Measurements from ENCODE around the gene CELSR1.

CELSR1 gene

GRCh38 chr22:46348099-46348695 lies 189.2 kb downstream of the CELSR1 start:
- Mint-ChIP-seq H3K27ac (no peak overlapping the region), H3K27me3 (no peaks in the 10 kb centered on the region), H3K9me3 (no peaks in the 10 kb centered on the region), H3K36me3 (ENCODE audit: insufficient read depth) (peaks cover 73% of the 10 kb centered on the region), H3K4me3 (no peak overlapping the region), H3K4me1 (ENCODE audit: low read depth in 2 of 2) (peaks cover 6 to 12% of the 10 kb centered on the region in 2 donors)
- no peak for ATAC-seq (replicated peaks)
- DNase-seq = no peak

DNA sequence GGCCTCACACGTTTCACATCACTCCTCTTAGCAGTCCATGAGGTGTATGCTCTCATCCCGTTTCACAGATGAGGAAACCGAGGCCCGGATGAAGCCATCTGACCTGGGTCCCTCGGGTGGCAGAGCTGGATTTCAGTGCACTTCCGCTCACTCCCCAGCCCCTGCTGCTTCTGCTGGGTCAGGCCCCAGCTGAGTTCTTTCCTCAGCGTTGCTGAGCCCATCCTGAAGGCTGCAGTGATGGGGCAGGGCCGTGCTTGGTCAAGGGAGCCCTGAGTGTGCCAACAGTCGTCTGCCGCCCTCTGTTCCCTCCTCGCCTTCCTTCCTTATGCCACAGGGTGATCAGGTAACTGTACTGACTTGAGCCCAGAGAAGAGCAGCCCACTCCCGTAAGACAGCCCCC lies 189.8 kb downstream of the CELSR1 start:
- Mint-ChIP-seq H3K9me3 (no peaks in the 10 kb centered on the region), H3K4me3 (no peak overlapping the region), H3K4me1 (ENCODE audit: low read depth in 2 of 2) (peaks cover 8 to 12% of the 10 kb centered on the region in 2 donors), H3K36me3 (ENCODE audit: insufficient read depth) (peaks cover 76% of the 10 kb centered on the region), H3K27me3 (no peaks in the 10 kb centered on the region), H3K27ac (no peak overlapping the region)
- ATAC-seq (replicated peaks) = no peak
- no peak for DNase-seq

DNA sequence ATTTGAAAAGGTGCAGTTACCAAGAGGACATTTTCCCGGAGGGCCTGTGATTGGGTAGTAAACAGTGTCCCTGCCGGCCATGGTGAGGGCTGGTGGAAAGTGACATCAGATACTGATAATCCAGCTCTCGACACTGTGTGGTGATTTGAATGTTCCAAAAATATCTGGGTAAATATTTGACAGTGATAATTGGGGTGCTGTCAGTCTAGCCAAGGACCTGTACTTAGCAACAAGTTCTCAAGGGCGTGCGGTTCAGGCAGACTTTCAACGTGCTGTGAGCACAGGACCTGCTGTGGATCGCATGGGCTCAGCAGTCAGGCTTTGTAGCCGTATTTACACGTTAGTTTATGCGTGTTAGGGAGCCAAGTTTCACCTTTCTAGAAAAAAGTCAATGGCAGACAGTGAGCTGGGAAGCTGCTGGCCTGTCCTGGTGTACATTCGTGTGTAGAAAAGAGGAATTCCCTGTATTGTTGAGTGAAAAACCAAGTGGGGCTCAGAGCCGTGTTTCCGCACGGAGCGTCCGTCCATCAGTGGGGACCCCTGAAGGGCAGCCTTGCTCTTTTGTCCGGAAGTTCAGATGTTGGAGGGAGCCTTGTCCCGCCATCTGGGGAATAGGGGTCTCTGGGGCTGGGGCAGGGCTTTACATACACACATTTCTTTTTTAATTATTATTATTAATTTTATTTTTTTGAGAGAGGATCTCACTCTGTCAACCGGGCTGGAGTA lies 190.6 kb downstream of the CELSR1 start:
- ATAC-seq (replicated peaks) (no peak), DNase-seq (no peak)
- H3K27me3 Mint-ChIP-seq = no peaks in the 10 kb centered on the region
- H3K4me1 Mint-ChIP-seq (ENCODE audit: low read depth in 2 of 2) = peaks cover 14 to 15% of the 10 kb centered on the region in 2 donors
- peaks cover 79% of the 10 kb centered on the region for H3K36me3 Mint-ChIP-seq (ENCODE audit: insufficient read depth)
- H3K27ac Mint-ChIP-seq = no peak overlapping the region
- H3K9me3 Mint-ChIP-seq = no peaks in the 10 kb centered on the region
- no peak overlapping the region for H3K4me3 Mint-ChIP-seq

DNA sequence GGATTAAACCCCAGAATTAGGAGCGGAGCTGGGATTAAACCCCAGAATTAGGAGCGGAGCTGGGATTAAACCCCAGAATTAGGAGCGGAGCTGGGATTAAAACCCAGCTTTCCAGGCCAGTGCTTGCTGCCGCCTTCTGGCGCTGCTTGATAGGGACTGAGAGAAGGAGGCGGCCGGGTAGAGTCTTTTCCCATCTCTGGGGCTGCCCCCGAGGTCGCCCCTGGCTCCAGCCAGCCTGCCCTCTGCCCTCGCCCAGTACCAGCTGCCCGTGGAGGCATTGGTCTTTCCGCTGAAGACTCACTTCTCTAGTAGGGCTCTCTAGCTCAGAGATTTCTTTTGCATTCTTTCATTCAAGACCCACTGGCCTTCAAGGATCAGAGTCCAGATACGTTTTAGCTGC lies 196.7 kb downstream of the CELSR1 start:
- H3K9me3 Mint-ChIP-seq = no peaks in the 10 kb centered on the region
- DNase-seq (no peak), ATAC-seq (replicated peaks) (no peak)
- no peak overlapping the region for H3K27ac Mint-ChIP-seq
- no peaks in the 10 kb centered on the region for H3K27me3 Mint-ChIP-seq
- H3K36me3 Mint-ChIP-seq (ENCODE audit: insufficient read depth) = peaks cover 70% of the 10 kb centered on the region
- H3K4me3 Mint-ChIP-seq = no peak overlapping the region
- H3K4me1 Mint-ChIP-seq (ENCODE audit: low read depth in 2 of 2) = peaks cover 37 to 50% of the 10 kb centered on the region in 2 donors

DNA sequence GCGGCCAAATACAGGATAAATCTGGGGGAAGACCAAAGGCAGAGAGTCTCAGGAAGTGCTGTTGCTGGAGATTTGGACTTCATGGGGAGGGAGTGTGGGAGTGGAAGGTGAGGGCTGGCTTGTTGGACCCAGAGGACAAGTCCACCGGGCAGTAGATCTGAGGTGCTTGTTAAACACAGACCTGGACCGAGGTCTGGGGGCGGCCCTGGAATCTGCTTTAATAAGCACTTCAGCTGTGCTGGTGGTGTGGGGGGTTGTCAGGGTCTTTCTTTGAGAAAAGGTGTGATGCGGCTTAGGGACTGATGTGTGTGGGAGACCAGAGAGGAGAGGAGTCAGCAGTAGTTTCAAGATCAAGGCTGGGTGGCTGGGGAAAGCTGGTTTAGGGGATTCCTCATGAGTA lies 197.5 kb downstream of the CELSR1 start:
- no peaks in the 10 kb centered on the region for H3K27me3 Mint-ChIP-seq
- no peak overlapping the region for H3K4me3 Mint-ChIP-seq
- H3K27ac Mint-ChIP-seq = peak overlapping the region in 1 of 2 donors; percentile 9

DNA sequence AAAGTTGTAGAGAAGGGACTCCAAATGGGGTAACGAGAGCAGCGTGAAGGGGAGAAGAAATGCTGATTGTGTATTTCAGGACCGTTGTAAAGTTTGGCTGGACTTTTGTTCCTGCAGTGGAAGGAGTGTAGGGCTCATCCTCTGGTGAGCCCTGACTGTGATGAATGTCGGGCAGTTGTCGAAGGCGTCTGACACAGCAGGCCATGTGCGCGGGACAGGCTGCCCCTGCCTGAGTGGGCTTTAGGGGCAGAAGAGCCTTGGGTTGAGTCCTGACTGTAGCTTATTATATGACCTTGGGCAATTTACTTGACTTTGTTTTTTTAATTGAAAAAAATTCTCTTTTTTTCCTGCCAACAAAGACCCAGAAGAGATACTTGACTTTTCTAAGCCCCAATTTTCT lies 198.8 kb downstream of the CELSR1 start:
- ATAC-seq (replicated peaks) = no peak
- H3K4me3 Mint-ChIP-seq = no peak overlapping the region
- H3K27me3 Mint-ChIP-seq = no peaks in the 10 kb centered on the region
- peak overlapping the region in 1 of 2 donors; percentile 73 for H3K27ac Mint-ChIP-seq
- no peaks in the 10 kb centered on the region for H3K9me3 Mint-ChIP-seq
- H3K4me1 Mint-ChIP-seq (ENCODE audit: low read depth in 2 of 2) = peaks cover 38 to 44% of the 10 kb centered on the region in 2 donors
- no peak for DNase-seq
- peaks cover 54% of the 10 kb centered on the region for H3K36me3 Mint-ChIP-seq (ENCODE audit: insufficient read depth)

More for the DNA sequence above, 197.5 kb downstream of the CELSR1 start:
- Mint-ChIP-seq H3K9me3 (no peaks in the 10 kb centered on the region), H3K4me1 (ENCODE audit: low read depth in 2 of 2) (peaks cover 40 to 50% of the 10 kb centered on the region in 2 donors), H3K36me3 (ENCODE audit: insufficient read depth) (peaks cover 67% of the 10 kb centered on the region)
- DNase-seq = no peak
- no peak for ATAC-seq (replicated peaks)

DNA sequence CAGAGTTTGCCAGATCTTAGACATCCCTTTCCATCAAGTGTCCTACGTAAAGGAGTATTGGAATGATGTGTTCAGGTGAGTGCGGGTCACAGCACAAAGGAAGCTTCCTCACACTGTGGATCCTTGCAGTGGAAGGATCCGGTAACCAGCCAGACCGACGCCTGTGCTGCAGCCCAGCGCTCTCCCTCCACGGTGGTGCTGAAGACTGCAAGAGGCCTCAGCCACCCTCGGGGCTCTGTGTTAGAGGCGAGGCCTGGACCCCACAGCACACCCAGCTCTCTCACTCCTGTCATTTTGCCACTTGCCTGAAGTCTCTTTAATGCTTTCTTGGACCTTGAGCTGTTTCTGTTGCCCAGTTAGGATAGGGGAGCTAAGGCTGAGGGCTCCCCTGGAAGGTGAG lies 199.6 kb downstream of the CELSR1 start:
- Mint-ChIP-seq H3K4me1 (ENCODE audit: low read depth in 2 of 2) (peaks cover 37 to 44% of the 10 kb centered on the region in 2 donors), H3K27me3 (no peaks in the 10 kb centered on the region), H3K27ac (no peak overlapping the region), H3K4me3 (no peak overlapping the region), H3K36me3 (ENCODE audit: insufficient read depth) (peaks cover 47% of the 10 kb centered on the region), H3K9me3 (no peaks in the 10 kb centered on the region)
- ATAC-seq (replicated peaks) = no peak
- no peak for DNase-seq

DNA sequence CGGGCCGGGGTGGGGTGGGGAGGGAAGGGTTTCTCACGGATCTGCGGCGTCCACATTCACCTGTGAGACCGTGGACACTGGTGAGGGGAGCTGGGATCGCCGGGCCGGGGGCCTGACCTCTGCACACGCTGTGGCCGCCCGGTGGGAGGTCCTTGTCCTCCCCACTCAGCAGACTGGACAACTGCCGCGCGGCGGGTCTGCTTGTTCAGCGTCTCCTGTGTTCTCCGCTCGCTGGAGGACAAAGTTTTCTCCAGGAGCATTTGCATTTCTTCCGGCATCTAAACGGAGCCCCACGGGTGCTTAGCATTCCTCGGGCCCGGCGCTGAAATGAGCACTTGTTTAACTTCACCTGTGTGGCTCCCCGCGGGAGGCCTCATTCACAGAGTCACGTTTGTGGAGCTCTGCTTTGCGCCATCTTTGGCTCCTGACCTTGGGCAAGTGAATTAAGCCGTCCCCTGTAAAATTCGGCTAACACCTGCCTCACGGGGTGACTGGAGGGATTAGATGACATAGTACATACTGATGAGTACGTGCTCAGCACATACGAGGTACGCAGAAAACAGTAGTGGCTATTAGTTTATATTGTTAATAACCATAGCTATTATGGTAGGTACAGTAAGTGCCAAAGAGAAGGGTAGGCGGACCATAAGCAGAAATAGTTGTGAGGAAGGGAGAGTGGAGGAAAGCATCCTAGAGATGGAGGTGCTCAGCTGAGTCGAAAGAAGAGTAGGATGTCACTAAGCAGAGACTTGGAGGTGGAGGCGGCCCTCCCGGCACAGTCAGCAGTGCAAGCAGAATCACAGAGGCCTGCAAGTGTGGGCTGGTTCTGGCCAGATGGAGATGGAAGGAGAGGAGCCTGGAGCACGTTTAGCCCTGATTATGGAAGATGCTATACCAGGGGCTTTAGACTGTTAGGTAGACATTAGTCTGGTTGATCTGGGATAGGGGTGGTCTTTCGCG lies 201.0 kb downstream of the CELSR1 start:
- H3K4me1 Mint-ChIP-seq (ENCODE audit: low read depth in 2 of 2) = peaks cover 34% of the 10 kb centered on the region in 2 donors
- H3K27ac Mint-ChIP-seq = peak overlapping the region; percentile 89 to 95
- ATAC-seq (replicated peaks) = peak; percentile 14

DNA sequence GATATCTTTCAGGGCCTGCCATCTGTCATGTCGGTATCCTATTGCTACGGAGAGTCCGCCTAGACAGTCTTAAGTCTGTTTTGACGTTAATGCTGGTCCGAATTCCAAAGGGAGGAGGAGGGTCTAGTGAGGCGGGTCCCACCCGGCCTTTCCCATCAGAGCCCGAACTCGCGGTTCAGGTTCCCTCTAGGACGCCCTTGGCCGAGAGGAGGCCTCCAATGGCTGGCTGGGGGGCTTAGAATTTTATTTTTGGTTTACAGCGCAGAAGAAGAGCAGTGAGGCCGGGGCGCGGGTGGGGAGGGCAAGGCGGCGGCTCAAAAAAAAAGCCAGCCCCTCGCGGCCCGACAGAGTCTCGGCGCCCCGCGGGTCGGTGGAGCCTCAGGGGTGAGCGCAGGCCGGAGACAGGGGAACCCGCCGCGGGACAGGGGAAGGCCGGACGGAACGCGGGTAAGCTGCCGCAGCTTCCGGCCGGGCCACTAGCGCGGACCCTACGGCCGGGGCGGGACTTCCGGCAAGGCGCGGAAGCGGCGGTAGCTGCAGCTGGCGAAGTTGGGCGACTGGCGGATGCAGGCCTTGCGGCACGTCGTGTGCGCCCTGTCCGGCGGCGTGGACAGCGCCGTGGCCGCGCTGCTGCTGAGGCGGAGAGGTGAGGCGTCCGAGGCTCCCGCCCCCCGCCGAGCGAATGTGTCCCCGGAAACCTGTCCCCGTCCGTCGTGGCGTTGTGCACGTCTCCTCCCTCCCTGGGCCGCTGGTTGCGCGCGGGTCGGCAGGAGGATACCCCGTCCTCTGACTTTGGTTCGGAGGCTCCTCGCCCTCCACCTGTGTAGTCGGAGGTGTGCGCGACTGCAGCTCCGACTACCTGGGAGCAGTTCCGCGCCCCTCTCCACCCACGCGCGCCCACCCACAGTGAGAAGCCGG lies 202.0 kb downstream of the CELSR1 start, which contains the start of gene TRMU:
Gene TRMU, plus strand, starts transcription at position 514 of the 918 bp plus-strand sequence. Its CDS starts 51 bp downstream, at position 565.
- Mint-ChIP-seq H3K4me3 (peak within 1 kb of the TSS; percentile 94), H3K27me3 (no peaks in the 10 kb centered on the region), H3K36me3 (ENCODE audit: insufficient read depth) (peaks cover 31% of the 10 kb centered on the region), H3K27ac (peak within 1 kb of the TSS; percentile 89 to 95), H3K9me3 (no peaks in the 10 kb centered on the region), H3K4me1 (ENCODE audit: low read depth in 2 of 2) (peaks cover 34% of the 10 kb centered on the region in 2 donors)
- ATAC-seq (replicated peaks) (peak; percentile 86), DNase-seq (peak; percentile 44 to 53 (median 53))

More for the DNA sequence above, 201.0 kb downstream of the CELSR1 start:
- Mint-ChIP-seq H3K27me3 (no peaks in the 10 kb centered on the region), H3K36me3 (ENCODE audit: insufficient read depth) (peaks cover 33% of the 10 kb centered on the region), H3K4me3 (peak overlapping the region; percentile 94), H3K9me3 (no peaks in the 10 kb centered on the region)
- DNase-seq = no peak

DNA sequence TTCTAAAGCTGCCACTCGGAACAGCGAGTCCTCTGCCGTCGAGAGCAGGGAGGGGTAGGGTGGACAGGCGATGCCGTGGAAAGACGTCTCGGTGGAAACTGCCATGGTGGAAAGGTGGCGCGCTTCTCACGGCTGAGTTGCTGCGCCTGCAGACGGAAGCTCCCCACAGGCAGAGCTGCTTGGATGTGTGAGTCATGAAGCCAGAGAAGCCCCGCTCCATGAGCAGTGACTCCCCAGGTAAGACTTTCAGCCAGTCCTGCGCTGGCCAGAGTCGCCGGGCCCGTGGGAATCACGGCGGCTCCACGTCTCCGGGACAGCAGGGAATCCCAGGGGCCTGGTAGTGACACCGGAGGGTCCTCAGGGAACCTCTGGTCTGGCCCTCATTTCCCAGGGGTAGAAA lies 205.9 kb downstream of the CELSR1 start:
- ATAC-seq (replicated peaks) (no peak), DNase-seq (no peak)
- Mint-ChIP-seq H3K36me3 (ENCODE audit: insufficient read depth) (peaks cover 3% of the 10 kb centered on the region), H3K4me3 (no peak overlapping the region), H3K4me1 (ENCODE audit: low read depth in 2 of 2) (peaks cover 5 to 11% of the 10 kb centered on the region in 2 donors), H3K27me3 (no peaks in the 10 kb centered on the region), H3K27ac (no peak overlapping the region), H3K9me3 (no peaks in the 10 kb centered on the region)

DNA sequence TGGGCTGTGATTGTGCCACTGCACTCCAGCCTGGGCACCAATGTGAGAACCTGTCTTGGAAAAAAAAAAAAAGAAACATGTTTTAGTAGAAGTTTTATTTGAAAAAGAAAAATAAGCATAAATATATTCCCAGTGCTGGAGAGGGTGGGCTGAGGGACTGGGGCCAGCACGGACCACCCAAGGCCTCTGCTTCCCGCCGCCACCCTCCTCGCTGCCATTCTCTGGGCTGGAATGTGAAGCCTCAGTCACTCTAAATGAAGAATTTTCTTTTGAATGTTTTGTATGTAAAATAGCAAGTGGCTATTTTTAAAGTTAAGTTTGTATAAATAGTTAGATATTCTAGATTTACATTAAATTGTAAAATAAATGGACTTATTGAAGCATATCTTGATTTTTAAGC lies 207.0 kb downstream of the CELSR1 start:
- Mint-ChIP-seq H3K36me3 (ENCODE audit: insufficient read depth) (no peaks in the 10 kb centered on the region), H3K27ac (peak overlapping the region in 1 of 2 donors; percentile 32), H3K4me3 (no peak overlapping the region), H3K4me1 (ENCODE audit: low read depth in 2 of 2) (peaks cover 0 to 6% of the 10 kb centered on the region in 2 donors), H3K9me3 (no peaks in the 10 kb centered on the region), H3K27me3 (no peaks in the 10 kb centered on the region)
- ATAC-seq (replicated peaks) (no peak), DNase-seq (no peak)

DNA sequence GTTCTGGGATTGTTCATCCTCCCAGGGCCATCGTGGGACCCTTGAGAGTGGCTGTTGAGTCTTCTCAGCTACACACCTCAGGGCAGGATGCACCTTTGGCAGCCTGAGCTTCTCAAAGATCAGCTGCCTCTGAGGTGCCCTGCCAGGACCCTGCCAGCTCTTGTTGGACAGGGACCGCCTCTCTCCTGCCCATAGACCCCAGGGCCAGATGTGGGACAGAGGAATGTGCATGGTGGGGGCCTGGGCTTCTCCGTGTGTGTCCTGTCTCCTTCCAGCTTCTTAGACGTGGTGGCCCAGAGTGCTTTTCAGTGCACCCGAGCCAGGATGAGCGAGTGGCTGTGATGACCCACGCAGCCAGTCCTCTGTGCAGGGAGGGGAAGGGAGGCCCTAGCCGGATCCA lies 207.8 kb downstream of the CELSR1 start:
- peak overlapping the region in 1 of 2 donors; percentile 32 for H3K27ac Mint-ChIP-seq
- peaks cover 0 to 3% of the 10 kb centered on the region in 2 donors for H3K4me1 Mint-ChIP-seq (ENCODE audit: low read depth in 2 of 2)
- no peaks in the 10 kb centered on the region for H3K9me3 Mint-ChIP-seq
- H3K4me3 Mint-ChIP-seq = no peak overlapping the region
- H3K27me3 Mint-ChIP-seq = no peaks in the 10 kb centered on the region
- DNase-seq (no peak), ATAC-seq (replicated peaks) (no peak)
- H3K36me3 Mint-ChIP-seq (ENCODE audit: insufficient read depth) = no peaks in the 10 kb centered on the region
